GM18507 (cell line): ENCODE data around the gene RTL3.

Experiments
- DNase-seq: peaks from one replicate; pipeline ENCODE4 v3.0.0; 2011; ENCODE audit warnings: low read depth; ENCODE audit not compliant: insufficient read length; ENCODE audit errors: extremely low spot score
- FAIRE-seq: peaks from 2 replicates; lab custom pipeline; 2011; peaks lifted over from hg19 to GRCh38; lab: Jason Lieb, UNC

The RTL3 gene

DNA sequence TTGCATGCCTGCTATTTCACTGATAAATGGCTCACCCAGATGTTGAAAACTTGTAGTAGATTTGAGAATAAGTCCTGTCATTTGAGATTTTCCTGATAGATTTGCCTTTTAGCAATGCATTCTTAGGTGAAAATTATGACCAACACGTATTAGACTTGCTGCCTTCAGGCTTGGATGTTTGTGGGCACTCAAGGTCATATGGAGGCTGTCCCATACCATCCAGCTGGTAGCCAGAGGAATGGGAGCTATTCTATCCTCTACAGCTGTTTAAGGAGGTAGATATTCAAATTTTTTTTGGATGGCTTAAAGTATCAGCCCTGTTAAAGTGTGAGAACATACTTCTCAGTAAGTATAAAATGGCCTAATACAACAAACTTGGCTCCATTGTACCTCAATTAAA, 34.7 kb downstream of the RTL3 start:
- FAIRE-seq (no peak), DNase-seq (no peak)

DNA sequence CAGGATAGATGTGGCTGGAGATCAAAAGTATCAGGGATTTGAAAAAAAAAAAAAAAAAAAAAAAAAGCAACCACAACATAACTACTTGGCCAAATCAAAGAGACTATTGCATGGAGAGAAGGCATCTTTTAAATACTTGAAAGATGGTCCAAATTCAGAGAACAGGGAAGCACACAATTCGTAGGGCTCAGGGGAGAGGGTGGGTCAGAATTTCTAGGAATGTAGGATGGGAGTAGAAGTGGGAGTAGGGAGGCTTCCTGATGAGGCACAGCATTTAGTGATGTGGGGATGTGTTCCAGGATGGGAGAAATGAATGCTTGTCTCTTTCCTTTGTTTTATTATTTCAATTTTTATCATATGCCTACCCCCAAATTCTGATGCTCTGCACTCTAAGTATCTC, 36.3 kb downstream of the RTL3 start:
- FAIRE-seq (no peak), DNase-seq (no peak)

DNA sequence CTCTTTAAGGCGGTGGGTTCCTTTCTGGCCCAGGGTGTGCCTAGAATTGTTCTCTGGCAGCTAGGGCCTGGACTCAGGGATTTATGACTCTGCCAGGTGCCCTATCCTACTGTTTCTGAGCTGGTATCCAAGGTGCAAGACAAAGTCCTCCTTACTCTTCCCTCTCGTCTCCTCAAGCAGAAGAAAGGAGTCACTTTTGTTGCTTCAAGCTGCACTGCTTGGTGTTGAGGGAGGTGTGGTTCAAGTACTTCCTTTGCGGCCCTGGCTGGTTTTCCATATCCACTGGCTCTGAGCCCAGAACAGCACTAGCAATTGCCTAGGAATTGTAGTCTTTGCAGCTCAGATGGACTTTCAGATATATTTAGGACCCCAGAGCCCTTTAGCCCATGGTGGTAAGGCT, 39.3 kb downstream of the RTL3 start:
- FAIRE-seq (no peak), DNase-seq (no peak)

DNA sequence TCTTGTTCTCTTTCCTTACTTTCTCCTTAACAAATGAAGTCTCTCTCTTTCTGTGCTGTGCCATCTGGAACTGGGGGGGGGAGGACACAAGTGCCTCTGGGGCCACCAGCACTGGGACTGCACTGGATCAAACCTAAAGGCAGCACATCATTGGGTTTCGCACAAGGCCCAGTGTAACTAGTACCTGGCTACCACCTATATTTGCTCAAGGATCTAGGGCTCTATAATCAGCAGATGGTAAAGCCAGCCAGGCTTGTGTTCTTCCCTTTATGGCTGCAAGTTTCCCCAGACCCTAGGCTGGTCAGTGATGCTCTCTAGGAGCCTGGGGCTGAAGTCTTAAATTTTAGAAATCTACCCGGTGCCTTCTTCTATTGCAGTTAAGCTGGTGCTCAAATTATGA, 40.1 kb downstream of the RTL3 start:
- no peak for FAIRE-seq
- DNase-seq = no peak

DNA sequence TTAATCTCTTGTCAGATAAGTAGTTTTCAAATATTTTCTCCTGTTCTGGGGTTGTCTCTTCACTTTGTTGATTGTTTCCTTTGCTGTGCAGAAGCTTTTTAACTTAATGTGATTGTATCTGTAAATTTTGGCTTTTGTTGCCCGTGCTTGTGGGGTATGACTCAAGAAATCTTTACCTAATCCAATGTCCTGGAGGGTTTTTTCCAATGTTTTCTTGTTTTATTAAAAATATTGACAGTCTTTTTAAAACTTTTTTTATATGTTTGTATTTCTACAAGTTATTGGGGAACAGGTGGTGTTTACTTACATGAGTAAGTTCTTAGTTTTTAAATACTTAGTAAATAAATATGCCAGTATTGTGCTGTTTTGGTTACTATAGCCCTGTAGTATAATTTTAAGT, 44.9 kb downstream of the RTL3 start:
- FAIRE-seq (no peak), DNase-seq (no peak)
